ENCODE data around the gene GET3.

Gene GET3

GRCh38 chr19:12754465-12755196 lies 17.3 kb downstream of the GET3 start:
- no peak for DNase-seq

DNA sequence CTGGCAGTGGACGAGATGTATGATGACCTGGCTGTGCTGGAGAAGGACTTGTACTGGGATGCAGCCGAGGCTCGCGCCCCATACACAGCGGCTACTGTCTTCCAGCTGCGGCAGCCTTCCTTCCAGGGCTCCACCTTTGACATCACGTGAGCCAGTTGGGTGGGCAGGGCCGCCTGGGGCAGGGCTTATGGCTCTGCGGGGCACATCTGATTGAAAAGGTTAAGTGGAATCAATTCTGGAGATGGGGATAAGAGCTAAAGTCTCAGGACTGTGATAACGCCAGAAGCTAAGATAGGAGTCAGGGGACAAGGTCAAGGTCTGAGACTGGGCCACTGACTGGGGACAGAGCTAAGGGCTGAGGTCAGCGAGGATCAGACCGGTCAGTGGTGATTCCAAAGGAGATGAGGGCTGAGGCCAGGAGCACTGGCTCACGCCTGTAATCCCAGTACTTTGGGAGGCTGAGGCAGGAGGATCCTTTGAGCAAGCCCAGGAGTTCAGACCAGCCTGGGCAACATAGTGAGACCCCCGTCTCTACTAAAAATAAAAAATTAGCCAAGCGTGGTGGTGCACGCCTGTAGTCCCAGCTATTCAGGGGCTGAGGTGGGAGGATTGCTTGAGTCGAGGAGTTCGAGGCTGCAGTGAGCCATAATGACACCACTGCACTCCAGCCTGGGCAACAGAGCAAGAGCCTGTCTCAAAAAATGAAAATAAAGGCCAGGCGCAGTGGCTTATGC lies 19.0 kb downstream of the GET3 start:
- no peak for DNase-seq

DNA sequence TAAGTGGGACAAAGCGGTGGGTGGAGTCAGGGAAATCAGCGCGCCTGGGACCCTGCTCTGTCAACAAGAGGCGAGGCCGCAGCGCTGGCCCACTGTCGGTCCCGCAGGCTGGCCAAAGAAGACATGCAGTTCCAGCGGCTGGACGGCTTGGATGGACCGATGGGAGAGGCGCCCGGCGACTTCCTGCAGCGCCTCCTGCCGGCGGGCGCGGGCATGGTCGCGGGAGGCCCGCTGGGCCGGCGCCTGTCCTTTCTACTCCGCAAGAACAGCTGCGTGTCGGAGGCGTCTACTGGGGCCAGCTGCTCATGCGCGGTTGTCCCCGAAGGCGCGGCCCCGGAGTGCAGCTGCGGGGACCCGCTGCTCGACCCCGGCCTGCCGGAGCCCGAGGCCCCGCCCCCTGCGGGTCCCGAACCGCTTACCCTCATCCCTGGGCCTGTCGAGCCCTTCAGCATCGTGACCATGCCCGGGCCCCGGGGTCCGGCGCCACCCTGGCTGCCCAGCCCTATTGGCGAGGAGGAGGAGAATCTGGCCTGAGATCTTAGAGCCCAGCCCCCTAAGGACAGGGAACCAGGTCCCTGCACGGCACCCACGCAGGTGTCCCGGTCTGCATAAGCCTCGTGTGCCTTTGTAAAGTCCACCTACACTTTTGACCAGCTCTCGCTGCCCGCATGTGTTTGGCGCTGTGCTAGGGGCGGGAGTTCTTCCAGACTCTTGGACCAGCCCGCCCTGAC lies 20.4 kb downstream of the GET3 start:
- peak in 4 of 5 donors; percentile 42 to 63 (median 56) for DNase-seq

GRCh38 chr19:12759686-12760085 lies 22.4 kb downstream of the GET3 start:
- no peak for DNase-seq

DNA sequence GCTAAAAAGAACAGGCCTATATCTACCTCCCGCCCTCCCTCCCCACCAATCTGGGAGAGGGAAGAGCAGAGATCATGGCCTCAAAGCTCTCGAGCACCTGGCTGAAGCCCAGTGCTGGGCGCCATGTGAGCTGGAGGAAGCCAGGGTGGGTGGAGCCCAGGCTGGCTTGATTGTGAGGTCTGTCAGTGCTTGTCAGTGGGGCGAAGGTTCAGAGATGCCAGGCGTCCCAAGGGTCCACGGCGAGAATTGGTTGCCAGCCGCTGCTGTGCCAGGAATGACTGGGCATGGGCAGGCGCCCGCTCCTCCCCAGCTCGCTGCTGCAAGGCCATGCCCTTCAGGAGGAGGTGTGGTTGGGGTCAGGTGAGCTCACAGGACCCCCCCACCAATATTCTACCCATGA lies 25.8 kb downstream of the GET3 start:
- DNase-seq, result no peak

DNA sequence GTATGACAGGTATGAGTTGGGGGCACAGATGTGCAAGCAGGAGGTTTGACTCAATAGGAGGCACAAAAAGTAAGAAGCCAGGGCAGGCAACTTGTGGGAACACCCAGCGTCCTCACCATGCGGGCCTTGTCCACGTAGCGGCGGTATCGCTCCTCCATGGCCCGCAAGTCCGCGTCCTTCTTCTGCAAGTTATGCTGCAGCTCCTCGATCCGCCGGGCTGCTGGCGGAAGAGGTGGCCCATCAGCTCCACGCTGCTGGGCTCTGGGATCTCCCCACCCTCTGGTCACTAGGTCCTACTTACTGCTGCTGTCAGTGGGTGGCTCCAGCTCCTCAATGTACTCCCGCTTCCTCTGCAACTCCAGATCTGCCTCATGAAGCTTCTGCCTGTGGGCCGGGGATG lies 27.4 kb downstream of the GET3 start:
- no peak for DNase-seq

- peak; percentile 65 to 80 (median 68) for DNase-seq
Observed at GRCh38 chr19:12766051-12766521, 28.8 kb downstream of the GET3 start.

DNA sequence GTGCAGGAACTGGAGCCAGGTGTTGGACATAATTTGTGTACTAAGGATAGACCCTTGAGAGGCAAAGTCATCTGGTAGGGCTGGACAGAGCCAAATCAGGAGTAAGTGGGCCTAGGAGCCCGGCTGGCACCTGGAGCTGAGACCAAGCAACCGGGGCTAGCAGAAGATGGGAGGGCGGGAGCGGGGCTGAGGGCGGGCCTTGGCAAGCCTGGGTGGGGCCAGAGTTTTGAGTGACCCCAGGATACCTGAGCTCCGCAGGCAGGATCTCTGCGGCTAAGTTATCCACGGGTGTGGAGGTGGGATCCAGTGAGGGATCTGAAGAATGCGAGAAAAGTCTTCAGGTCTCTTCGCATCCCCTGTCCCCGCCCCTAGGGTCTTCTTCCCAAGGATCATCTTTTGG lies 29.9 kb downstream of the GET3 start:
- DNase-seq, result no peak

DNA sequence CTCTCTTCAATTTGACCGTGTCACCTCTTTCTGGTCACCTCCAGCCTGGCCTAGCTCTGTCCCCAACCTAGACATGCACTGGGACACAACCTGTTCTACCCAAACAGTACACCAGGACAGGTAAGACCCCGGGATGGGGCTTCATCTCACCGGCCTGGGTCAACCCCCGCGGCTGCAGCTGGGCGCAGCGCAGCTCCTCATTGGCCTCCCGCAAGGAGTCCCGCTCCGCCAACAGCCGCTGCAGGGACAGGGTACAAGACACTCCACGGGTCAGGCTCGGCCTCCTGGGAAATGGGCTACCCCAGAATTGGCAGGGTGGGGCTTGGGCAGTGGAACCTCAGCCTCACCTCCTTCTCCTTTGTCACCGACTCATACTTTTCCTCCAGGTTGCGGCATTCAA lies 30.4 kb downstream of the GET3 start:
- DNase-seq, result no peak

DNA sequence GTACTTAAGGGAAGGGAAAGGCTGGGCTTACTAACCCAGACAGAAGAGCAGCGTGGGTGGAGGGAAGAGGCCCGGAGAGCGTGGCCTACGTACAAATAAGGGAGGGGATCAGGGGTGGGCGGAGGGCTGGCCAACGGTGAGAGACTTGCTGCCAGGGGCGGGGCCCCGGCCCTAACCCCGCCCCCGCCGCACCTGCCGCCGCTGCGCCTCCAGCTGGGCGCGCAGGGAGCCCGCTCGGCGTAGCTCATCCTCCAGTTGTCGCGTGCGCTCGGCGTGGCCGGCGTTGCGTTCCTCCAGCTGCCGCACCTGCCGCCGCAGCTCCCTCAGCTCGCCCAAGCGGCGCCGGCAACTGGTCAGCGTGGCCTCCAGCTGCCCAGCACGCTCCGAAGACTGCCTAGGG lies 32.4 kb downstream of the GET3 start:
- peak in 4 of 5 donors; percentile 53 to 71 (median 64) for DNase-seq

GRCh38 chr19:12770922-12771321 lies 33.6 kb downstream of the GET3 start:
- DNase-seq, result no peak

DNA sequence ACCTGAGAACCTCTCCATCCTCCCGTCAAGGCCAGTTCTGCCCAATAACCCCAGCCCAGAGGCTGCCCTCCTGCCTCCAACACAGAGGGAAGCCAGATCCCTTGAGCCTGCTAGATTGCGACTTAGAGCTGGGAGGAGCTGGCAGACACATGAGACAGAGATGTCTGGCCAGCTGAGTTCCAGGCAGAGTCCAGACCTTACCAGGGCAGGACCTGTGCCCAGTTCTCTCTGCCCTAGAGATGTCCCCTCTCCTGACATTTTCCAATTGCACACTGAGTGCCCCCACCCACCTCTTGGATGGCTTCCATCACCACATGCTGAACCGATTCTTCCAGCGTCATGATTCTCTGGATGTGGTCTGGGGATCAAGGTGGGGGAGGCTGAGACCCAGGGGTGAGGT lies 35.0 kb downstream of the GET3 start:
- no peak for DNase-seq

DNA sequence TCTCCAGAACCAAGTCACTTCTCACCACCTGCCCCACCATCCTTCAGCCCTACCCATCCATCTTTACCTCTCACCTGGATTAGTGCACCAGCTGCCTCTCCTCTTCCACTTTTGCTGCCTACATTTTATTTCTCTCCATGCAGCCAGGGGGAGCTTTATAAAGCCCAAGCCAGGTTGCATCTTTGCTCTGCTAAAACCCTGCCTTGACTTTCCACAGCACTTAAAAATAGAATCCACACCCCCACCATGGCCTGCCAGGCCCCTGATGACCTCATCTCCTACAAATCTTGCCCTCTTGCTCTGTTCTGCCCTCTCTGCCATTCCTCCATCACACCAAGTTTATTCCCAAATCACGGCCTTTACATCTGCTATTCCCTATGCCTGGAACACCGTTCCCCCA lies 36.3 kb downstream of the GET3 start:
- no peak for DNase-seq

DNA sequence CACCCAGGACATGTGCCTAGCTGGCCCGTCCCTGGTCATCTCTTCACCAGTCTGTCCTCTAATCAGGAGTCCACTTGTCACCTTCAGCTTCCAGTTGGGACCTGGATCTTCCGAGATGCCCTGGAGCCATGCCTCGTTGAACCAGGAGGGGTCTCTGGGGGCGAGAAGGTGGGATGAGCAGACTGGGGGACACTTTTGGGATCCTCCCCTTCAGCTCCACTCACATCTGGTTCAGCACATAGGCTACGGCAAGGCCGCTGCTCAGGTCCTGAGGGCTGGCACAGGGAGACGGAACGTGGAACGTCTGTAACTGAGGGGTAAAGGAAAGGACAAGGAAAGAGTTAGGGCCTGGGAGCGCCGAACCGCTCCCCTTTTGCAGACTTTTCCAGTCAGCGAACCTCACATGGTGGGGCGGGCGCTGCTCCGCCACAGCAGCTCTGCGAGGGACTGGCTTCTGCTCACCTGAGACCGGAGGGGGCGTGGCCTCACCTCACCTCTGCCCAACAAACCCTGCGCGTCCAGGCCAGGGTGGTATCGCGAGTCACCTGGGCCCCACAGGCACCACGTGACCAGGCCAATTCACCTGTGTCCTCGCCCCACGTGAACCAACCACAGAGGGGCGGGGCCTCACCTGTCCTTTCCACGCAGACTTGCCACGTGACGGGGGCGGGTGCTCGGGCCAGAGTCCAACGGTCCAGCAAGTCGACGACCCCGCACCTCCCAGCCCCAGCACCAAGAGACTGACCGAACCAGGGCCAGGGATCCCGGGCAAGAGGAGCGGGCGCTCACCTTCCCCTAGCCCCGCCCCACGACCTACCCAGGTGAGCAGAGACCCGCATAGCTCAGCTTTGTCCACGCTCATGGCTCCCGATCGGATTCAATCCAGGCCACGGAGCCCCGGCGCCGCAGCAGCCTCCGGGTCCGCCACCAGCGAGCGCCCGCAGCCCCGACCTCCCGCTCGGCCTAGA lies 37.6 kb downstream of the GET3 start, which contains the start of gene HOOK2:
Gene HOOK2, minus strand, starts transcription at position 965 of the 968 bp plus-strand sequence. Its CDS starts 103 bp downstream, at position 862.
- DNase-seq, result peak in 1 of 5 donors; percentile 45

- peak; percentile 53 to 80 (median 70) for DNase-seq
Observed at GRCh38 chr19:12777217-12778016, 40.1 kb downstream of the GET3 start.

DNA sequence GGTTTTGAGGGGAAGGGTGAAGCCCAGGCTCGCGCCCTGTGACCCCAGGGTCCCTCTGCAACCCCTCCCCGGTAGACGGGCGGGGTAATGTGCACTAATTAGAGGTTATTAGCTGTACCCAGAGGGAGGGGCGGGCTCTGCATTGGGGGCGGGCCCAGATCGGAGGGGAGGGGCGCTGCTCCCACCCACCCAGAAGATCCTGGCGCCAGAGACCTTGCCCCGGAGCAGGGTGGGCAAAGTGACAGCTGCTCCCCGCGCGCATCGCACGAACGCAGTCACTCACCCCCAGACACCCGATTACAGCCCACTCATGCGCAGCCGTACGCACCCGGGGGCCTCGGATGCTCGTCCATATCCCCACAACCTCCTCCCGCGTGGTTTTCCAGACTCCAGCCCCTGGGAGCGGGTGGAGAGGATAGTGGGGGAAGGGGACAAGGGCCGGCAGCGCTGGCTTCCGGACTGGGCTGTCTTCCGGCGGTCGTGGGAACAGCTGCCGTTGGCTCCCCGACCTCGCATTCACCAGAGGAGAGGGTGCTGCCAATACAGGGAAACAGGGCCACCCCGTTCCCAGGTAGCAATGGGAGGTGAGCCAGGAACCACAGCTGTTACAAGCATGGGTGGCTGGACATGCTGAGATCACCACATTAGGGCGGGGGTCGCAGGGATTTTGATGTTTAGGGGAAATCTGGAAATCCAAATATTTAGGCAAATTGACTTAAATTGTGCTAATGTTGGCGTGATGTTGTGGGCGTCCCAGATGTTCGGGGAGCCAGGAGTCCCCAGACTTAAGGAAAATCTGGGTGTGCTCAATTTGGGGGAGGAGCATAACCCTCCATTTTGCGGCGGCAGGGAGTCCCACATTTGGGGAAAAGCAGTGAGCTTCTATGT lies 41.0 kb downstream of the GET3 start:
- DNase-seq, result peak in 2 of 5 donors; percentile 37 to 67

GRCh38 chr19:12778905-12779161 lies 41.5 kb downstream of the GET3 start:
- no peak for DNase-seq

DNA sequence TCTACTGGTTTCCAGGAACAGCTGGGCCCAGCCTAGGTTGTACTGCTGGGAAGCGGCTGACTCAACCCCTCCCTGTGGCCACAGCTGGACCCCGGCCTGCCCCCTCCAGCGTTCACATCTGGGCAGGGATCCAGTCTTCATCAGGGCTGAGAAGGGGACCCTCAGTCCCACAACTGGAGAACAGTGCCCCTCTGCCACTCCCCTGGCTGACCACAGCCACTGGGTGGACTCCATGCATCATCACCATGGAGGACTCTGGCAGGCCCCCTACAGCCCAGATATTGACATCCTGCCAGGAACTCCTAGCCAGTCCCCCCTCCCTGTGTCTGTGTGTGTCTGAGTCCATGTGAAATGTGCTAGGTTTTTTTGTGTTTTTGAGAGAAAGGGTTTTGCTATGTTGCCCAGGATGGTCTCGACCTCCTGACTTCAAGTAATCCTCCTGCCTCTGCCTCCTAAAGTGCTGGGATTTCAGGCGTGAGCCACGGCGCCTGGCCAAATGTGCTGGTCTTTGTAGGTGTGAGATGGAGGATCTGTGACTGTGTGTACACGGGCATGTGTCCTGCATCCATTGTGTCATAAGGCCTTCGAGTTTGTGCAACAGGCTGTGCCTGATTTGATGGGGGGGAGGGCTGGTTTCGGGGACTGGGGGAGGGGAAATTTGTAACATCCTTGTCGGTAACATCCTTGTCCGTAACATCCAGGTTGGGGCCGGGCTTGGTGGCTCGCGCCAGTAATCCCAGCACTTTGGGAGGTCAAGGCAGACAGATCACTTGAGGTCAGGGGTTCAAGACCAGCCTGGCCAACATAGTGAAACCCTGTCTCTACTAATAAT lies 42.1 kb downstream of the GET3 start:
- no peak for DNase-seq

- DNase-seq, result peak in 1 of 5 donors; percentile 90
Observed at GRCh38 chr19:12782174-12782423, 44.8 kb downstream of the GET3 start.
